NCI-H1436 (cell line): Measurements from ENCODE around the gene CD300A.
A peak's percentile ranks its signal among the peaks of the same experiment; 100 is the strongest.

Source experiments
- DNase-seq: peaks from one replicate; lab custom pipeline; 2025; lab: John Stamatoyannopoulos, UW

Gene CD300A

DNA sequence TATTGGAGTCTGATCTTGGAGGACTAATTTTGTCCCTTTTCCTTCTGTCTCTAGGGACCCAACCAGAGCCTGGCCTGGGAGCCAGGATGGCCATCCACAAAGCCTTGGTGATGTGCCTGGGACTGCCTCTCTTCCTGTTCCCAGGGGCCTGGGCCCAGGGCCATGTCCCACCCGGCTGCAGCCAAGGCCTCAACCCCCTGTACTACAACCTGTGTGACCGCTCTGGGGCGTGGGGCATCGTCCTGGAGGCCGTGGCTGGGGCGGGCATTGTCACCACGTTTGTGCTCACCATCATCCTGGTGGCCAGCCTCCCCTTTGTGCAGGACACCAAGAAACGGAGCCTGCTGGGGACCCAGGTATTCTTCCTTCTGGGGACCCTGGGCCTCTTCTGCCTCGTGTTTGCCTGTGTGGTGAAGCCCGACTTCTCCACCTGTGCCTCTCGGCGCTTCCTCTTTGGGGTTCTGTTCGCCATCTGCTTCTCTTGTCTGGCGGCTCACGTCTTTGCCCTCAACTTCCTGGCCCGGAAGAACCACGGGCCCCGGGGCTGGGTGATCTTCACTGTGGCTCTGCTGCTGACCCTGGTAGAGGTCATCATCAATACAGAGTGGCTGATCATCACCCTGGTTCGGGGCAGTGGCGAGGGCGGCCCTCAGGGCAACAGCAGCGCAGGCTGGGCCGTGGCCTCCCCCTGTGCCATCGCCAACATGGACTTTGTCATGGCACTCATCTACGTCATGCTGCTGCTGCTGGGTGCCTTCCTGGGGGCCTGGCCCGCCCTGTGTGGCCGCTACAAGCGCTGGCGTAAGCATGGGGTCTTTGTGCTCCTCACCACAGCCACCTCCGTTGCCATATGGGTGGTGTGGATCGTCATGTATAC lies 26.5 kb upstream of the CD300A start:
- DNase-seq, result no peak

DNA sequence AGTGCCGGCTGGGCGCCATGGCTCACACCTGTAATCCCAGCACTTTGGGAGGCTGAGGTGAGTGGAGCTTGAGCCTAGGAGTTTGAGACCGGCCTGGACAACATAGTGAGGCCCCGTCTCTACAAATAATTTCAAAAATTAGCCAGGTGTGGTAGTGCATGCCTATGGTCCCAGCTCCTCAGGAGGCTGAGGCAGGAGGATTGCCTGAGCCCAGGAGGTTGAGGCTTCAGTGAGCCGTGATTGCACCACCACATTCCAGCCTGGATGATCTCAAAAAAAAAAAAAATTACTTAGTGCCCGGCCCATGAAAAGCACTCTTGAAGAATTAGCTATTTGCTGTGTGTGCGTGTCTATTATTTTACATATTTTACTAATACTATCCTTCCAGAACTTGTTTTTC lies 24.9 kb upstream of the CD300A start:
- no peak for DNase-seq

DNA sequence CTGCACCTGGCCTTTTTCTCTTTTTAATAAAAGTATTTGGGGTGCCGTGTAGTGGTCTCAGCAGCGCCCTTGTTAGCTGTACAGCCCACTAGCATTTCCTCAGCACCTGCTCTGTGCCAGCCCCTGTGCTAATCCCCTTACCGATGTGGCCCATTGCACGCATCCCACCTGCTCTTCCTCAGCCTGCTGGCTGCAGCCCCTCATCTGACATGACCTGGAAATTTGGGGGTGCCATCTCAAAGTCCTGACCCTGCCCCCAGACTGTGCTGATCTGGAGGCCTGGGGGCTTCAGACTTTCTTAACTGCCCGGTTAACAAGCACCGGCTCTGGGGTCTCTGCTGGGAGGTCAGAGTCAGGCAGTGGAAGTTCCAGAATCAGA lies 24.2 kb upstream of the CD300A start:
- no peak for DNase-seq

DNA sequence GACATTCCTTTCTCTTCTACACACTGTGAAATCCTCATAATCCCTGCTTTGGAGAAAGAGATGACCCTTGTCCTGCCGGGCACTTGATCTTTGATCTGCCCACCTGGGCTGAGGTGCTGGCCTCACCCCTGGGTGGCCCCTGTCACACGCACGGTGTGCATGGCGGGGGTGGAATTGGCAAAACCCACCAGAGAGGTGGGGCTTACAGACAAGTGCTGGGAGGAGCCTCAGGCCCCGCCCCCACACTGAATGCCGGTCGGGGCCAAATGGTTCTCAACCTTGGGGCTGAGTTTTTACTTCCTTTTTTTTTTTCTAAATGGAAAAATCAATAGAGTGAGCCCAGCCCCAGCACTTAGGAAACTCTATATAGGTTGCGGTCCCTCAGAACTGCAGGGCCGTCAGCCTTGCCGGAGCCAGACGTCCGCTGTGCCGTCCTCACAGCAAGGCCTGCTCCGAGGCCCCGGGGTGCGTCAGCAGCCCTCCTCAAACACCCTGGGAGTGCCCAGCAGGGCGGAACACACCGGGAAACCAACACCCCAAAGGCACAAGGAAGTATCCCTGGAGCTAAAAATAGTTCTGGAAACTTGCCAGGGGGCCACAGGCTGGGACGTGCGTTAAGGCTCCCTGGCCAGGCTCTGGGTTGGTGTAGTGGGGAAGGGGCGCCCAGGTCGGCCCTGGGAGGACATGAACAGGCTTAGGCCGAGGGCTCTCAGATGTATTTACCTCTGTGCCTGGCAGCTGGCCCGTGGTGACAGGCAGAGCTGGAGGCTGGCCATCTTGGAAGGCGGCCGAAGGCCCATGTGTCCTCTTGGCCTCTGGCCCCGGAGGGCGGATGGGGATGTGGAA lies 23.5 kb upstream of the CD300A start:
- DNase-seq, result peak; percentile 54

DNA sequence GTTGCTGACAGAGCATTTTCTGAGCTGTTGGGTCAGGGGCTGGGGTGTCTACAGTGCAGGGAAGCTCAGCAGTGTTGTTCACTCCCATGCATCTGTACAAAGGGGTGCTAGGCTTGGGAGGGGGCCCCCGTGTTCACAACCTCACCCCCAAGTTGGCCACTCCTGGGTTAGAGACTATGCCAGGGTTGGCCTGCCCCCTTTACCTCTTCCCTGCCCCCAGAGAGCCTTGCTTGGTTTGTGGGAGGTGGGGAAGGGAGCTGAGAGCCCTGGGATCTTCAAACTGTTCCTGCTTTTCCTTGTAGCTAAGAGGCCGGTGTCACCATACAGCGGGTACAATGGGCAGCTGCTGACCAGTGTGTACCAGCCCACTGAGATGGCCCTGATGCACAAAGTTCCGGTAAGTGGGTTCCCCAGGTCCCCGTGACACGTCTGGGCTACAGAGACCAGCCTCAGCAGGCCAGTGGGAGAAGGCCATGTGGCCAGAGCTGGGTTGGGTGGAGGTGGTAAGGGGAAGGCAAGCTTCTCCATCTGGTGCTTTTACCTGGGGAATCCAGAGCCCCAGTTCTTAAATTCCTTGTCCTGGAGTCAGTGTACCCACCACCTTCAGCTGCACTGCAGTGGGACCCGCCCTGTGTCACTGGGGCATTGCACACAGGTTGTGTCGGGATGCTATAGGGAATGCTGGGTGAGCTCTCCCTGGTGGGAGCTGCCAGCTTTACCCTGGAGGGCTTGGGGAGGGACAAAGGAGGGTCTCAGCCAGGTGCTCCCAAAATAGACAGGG lies 22.7 kb upstream of the CD300A start:
- DNase-seq, result no peak

DNA sequence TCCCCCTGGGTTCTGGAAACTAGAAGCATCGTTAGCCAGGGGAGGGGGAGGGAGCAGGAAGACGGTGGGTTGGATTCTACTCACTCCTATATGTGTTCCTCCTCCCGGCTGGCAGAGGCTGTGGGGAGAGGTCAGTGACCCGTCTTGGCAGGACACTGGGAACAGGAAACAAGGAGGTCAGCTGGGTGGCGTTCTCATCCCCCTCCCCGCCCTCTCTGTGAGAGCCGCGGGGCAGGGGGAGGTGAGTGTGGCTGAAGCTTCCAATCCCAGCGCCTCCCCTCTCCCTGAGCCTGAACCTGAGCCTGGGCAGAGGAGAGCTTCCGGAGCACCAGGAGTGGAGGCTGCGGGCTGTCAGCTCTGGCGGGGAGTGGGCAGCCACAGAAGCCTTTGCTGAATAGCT lies 22.0 kb upstream of the CD300A start:
- DNase-seq, result no peak

DNA sequence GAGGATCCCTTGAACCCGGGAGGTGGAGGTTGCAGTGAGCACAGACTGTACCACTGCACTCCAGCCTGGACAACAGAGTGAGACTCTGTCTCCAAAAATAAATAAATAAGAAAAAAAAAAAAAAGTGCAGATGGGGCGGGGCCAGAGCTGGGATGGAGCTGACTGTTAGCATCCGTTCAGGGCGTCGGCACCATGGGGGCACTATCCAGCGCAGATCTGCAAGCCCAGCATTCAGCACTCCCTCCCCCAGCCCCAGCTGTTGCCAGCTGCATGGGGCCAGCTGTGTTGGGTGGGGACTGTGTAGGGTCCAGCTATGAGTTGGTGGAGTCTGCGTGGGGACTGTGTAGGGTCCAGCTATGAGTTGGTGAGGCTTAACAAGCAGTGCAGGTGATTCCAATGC lies 21.3 kb upstream of the CD300A start:
- DNase-seq, result no peak

DNA sequence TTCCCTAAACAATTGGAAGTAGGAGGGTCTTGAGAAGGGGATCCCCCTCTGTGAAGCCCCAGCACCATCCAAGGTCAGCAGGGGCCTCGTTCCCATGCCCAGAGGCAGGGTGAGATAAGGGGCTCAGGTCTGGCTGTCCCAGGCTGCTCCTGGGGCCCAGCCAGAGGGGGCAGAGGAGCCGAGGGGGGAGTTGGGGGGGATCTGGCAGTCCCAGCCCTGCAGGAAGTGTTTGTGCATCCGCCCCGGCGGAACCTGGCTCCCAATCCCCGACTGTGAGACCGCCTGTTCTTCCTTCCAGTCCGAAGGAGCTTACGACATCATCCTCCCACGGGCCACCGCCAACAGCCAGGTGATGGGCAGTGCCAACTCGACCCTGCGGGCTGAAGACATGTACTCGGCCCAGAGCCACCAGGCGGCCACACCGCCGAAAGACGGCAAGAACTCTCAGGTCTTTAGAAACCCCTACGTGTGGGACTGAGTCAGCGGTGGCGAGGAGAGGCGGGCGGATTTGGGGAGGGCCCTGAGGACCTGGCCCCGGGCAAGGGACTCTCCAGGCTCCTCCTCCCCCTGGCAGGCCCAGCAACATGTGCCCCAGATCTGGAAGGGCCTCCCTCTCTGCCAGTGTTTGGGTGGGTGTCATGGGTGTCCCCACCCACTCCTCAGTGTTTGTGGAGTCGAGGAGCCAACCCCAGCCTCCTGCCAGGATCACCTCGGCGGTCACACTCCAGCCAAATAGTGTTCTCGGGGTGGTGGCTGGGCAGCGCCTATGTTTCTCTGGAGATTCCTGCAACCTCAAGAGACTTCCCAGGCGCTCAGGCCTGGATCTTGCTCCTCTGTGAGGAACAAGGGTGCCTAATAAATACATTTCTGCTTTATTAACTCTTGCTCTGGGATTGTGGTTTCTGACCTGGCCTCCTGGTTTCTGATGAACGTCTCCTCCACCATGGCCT lies 19.6 kb upstream of the CD300A start:
- no peak for DNase-seq

DNA sequence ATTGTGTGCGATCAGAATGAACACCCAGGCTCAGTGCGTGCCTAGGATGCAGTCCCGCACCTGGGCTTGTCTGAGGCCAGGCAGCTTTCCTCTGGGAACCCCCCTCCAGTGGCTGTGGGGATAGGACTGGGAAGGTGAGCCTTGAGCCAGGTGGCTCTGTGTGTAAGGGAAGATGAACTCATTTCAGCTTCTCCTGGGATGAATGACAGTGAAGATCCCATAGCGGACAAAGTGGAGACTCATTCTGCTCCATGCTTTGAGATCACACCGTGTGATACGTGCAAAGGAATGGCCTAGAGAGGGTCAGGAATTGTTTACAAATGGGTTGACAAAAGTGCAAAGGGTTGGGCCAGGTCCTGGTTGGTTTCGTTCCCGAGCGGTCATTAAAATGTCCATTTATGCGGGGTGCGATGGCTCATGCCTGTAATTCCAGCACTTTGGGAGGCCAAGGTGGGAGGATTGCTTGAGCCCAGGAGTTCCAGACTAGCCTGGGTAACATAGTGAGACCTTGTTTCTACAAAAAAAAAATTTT lies 18.7 kb upstream of the CD300A start:
- no peak for DNase-seq

DNA sequence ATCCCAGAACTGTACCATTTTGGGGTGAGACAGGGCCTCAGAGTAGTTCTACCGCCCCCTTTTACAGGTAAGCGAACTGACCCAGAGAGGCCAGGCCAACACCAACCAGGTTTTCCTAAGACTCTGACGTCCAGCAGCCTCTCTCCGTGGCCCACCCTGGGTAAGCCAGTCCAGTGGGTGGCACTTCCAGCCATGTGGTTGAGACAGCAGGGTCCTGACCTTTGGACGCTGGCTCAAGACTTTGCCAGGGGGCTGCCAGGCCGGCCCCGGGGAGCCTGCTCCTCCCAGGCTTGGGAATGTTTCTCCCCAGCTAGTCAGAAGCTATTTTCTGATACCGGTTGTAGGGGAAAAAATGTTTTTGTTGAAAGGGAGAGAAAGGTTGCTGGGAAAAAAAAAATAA lies 17.7 kb upstream of the CD300A start:
- no peak for DNase-seq

DNA sequence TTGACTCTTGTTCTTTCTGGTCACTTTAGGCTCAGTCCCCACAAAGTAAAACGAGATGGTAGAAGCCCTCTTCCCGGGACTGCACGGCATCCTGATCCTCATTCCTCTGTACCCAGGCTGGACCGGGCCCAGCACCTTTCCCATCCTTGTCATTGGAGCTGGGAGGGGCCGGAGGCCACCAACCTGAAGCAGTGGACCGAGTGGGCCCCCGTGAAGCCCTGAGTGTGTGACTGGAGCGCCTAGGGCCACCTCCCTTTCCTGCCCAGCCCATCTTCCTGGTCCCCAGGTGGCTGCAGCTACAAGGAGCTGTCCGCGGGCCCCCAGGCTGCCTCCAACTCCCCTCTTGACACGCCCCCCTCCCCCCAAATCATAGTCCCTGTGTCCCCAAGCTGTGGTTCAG lies 17.1 kb upstream of the CD300A start:
- DNase-seq, result no peak

DNA sequence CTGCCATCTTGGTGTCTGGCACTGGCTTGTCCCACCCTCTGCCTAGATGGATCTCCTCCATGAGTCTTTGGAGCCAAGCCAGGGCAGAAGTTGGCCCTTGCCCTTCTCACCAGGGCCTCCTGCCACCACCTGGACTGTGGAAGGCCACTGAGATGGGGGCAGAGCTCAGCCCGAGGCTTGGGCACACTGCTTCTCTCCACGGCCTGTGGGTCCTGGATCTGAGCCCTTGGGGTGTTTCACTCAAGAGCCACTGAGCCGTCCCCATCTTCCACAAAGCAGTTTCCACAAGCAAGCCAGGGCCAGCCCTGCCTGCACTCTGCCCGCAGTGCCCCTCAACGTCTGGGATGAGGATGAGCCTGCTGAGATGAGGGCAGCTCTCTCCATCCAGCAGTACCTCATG lies 16.7 kb upstream of the CD300A start:
- DNase-seq, result no peak

DNA sequence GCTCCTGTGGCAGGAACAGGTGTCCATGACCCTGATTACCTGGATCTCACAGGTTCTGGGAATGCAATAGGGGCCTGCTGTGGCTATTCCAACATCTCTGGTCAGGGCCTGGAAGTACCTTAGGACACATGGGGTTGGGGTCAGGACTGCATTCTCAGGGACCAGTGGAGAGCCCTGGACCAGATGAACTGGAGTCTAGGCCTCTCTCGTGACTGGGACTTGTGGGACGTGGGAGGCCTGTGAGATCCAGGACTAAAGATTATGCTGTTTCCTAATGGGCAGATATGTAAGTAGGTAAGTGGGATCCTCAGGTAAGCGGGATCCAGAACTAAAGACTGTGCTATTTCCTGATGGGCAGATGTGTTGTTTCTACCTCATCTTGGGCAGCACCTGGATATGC lies 16.2 kb upstream of the CD300A start:
- DNase-seq, result no peak

DNA sequence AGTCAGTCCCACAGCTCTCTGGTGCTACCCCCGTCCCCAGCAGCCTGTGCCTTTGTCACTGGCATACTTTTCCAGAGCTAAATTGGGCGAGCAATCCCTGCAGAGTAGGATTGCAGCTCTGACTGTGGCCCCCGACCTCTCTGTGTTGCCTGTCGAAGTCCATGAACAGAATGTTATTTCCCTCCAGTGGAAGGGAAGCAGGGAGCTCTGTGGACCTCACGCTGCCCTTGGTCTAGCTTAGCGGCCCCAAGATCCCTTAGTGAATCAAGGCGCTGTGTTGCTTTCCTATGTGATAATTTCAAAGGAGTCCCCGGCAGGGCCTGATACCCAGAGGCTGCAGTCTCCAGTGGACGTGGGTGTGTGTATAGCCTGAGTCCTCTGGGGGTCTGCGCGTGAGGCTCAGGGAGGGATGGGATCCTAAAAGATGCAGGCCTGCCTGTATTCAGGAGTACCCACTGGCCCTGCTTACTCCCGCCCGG lies 15.5 kb upstream of the CD300A start:
- no peak for DNase-seq

DNA sequence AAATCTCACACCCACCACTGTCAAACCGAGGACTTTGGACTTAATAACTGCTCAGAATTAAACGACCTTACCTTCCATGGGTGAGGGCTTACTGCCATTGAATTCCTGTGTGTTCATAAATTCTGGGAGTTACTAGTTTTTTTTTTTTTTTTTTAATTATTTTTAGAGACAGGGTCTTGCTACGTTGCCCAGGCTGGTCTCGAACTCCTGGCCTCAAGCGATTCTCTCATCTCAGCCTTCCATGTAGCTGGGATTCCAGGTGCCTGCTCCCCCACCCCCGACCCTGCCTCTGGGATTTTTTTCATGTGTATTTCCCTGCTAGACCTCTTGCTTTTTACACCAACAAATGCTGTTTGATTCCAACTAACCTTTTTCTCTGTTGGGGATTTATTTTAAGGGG lies 14.9 kb upstream of the CD300A start:
- DNase-seq, result no peak

DNA sequence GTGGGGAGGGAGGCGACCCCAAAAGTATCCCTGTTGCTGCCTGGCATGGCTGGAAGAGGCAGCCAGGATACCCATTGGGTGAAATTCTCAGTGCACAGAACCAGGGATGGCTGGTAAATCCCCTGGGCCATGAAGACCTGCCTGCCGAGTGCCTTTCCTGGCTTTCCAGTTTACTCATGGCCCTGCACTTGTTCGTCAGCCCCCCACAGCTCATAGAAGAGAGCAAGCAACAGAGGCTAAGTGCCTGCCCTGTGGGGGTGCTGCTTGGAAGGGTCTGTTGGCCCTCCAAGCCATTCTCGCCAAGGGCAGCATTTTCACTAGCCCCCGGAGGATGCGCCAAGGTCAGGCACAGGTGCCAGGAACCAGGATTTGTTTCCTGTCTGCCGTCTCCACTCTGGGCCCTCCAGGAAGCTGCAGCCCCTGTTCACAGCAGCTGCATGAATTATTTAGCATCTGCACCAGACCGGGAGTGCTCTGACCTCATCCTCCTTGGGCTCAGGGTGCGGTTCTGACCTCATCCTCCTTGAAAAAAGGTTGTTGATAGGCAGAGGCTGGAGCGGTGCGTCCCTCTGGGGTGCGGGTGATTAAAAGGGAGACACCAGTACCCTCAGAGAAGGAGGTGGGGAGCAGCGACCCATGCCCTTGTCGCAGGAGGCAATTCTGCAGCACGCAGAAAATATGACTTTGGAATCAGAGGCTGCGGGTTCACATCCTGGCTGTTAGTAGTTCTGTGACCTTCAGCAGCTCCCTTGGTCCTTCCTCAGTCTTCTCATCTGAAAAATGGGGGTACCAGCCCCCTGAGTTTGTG lies 14.2 kb upstream of the CD300A start:
- no peak for DNase-seq

DNA sequence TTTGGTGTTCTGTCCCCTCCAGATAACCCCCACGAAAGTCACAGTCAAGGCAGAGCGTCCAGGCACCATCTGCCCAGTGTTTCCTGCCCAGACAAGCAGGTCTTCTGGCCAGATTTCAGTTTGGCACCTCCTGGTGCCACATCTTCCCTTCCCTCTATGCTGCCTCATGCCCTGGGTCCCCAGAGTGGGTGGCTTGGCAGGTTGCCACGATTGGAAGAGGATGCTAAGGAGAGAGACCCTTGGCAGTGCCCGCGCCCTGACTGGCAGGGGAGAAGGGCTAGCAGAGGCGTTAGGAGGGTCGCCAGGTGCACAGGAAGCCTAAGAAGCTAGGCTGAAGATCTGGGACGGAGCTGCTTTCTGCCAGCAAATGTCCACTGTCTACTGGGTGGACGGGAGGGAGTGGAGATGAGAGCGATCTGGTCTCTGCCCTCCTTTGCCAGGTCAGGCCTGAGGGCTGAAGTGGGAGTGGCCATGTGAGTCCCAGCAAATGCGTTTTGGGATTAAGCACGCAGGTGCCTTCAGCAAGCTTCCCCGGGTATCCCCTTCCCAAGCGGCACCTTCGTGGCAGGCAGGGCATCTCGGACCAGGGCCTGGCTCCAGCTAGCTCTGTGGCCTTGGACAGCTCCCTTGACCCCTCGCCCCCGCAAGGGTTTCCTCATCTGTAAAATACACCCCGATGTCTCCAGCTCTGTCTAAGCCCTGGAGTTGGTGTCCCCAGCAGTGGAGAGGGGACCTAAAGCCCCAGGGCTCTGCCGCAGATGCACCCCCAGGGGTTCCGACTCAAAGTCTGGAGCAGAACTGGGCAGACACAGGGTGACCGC lies 13.4 kb upstream of the CD300A start:
- DNase-seq, result peak; percentile 45

DNA sequence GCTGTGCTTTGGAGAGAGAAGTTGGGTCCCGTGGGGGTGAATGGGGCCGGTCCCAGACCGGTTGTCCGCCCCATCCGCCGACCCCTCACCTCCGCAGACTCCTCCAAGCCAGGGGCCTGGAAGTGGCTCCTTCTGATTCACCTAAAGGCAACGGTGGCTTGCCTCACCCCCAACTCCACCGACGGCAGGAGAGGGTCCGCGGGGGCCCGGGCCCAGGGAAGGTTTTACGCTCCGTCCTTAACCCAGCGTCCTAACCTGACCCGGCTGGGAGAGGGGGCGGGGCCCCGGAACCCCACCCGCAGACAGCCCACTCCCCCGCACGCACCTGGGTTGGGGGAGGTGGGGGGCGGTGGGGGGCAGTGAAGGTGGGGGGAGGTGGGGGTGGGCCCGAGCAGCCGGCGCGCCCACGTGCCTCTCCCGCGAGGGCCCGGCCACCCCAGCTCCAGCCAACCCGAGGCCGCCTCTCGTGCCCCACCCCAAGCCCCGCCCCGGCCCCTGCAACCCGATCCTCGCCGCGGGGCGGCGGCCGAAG lies 12.7 kb upstream of the CD300A start:
- DNase-seq, result peak; percentile 91
